Lung (tissue), 12 donors: ENCODE data around the gene TSPAN5. TPM values are rescaled to one million over a fixed set of nuclear protein-coding genes. Genes with fewer than 3 reads are reported as not detected.

Experiments
- ATAC-seq: fragments of 200-7000 bp; cut with Tn5 transposase; one replicate; pipeline ENCODE4 v1.9.1; 2020; ENCODE audit warnings: moderate number of reproducible peaks; ENCODE audit not compliant: insufficient read depth, low FRiP score
- DNase-seq, 3 donors: peaks; one replicate each; pipeline ENCODE4 v3.0.0-alpha.2; 2013 to 2017
- H3K27ac ChIP-seq, 2 donors: one replicate each; pipeline ENCODE4 v1.5.1; 2013; ENCODE audit warnings: mild to moderate bottlenecking in 2 of 2, moderate library complexity in 2 of 2, control low read depth in 1 of 2, inconsistent platforms in 1 of 2, low read depth in 1 of 2, low read length in 1 of 2
- H3K27me3 ChIP-seq, 3 donors: one replicate each; pipeline ENCODE4 v1.5.1; 2013; ENCODE audit warnings: low read length in 2 of 3; ENCODE audit not compliant: control insufficient read depth in 3 of 3, insufficient read depth in 3 of 3
- H3K36me3 ChIP-seq, 4 donors: one replicate each; pipeline ENCODE4 v1.5.1; 2013; ENCODE audit warnings: low read length in 4 of 4, mild to moderate bottlenecking in 1 of 4, moderate library complexity in 1 of 4; ENCODE audit not compliant: control insufficient read depth in 4 of 4, insufficient read depth in 4 of 4
- H3K4me1 ChIP-seq, 5 donors: one replicate each; pipeline ENCODE4 v1.5.1; 2013; ENCODE audit warnings: low read length in 5 of 5, mild to moderate bottlenecking in 2 of 5, moderate library complexity in 1 of 5; ENCODE audit not compliant: control insufficient read depth in 5 of 5, insufficient read depth in 5 of 5
- H3K4me3 ChIP-seq: one replicate; pipeline ENCODE4 v1.5.1; 2013; ENCODE audit warnings: mild to moderate bottlenecking, control low read depth, moderate library complexity
- H3K9ac ChIP-seq, 2 donors: one replicate each; pipeline ENCODE4 v1.5.1; 2013; ENCODE audit warnings: low read length in 2 of 2, control low read depth in 1 of 2; ENCODE audit not compliant: insufficient read depth in 1 of 2
- H3K9me3 ChIP-seq, 4 donors: one replicate each; pipeline ENCODE4 v1.5.1; 2013; ENCODE audit warnings: low read length in 3 of 4, mild to moderate bottlenecking in 1 of 4, moderate library complexity in 1 of 4; ENCODE audit not compliant: control insufficient read depth in 4 of 4, insufficient read depth in 3 of 4
- WGBS, 2 donors: extraction: QIAGEN DNeasy Blood & Tissue Kit; methylation state at CpG; one replicate each; pipeline ENCODE4 v1.1.7; 2013; 5-methylcytosine and 5-hydroxymethylcytosine counted together
- polyA plus RNA-seq, 2 donors: library from polyadenylated mRNA; stranded (reverse); fragments of 200-250 nt; gene quantifications; one replicate each; pipeline ENCODE4 v1.2.1, GENCODE V29; 2013
- total RNA-seq, 2 donors: library from RNA; depleted of rRNA in 1 of 2; stranded (reverse); fragments of >200 nt in 1 of 2; gene quantifications; one replicate each; pipeline ENCODE4 v1.2.1, GENCODE V29; 2014 to 2021
- TF ChIP-seq, protein P1 (sequence below): IDR thresholded peaks from 2 replicates; pipeline ENCODE4 v1.5.1; 2012; ENCODE audit warnings: mild to moderate bottlenecking; ENCODE audit errors: control extremely low read depth, extremely low read depth
- donor health status: control.
- donor health status: control.
- donor health status: Bipolar disorder and iron deficiency.
- donor health status: healthy.
- donor health status: DM: yes; HTN: yes; CAD: no.

TSPAN5 gene
- total and polyA plus RNA-seq, 4 donors = 1.8 to 24.5 (median 6.3) TPM

DNA sequence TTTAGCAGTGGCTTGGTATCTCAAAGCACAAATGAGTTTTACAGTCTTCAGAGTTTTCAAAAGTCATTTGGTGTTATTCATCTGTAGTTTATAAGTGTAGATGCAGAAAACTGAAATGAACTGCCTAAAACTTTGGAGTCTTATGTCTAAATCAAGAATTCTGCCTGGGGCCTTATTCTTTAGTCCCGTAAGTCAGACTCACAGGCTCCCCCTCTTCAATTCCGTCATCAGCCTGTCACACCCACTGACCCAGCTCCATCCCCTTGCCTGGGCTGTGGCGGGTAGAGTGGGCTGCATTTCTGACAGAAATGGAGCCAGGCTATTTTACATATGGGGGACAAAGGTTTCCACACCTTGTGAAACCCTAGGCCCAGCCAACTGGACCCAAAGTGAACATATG lies 44.3 kb downstream of the TSPAN5 start:
- TF ChIP-seq, protein P1, sequence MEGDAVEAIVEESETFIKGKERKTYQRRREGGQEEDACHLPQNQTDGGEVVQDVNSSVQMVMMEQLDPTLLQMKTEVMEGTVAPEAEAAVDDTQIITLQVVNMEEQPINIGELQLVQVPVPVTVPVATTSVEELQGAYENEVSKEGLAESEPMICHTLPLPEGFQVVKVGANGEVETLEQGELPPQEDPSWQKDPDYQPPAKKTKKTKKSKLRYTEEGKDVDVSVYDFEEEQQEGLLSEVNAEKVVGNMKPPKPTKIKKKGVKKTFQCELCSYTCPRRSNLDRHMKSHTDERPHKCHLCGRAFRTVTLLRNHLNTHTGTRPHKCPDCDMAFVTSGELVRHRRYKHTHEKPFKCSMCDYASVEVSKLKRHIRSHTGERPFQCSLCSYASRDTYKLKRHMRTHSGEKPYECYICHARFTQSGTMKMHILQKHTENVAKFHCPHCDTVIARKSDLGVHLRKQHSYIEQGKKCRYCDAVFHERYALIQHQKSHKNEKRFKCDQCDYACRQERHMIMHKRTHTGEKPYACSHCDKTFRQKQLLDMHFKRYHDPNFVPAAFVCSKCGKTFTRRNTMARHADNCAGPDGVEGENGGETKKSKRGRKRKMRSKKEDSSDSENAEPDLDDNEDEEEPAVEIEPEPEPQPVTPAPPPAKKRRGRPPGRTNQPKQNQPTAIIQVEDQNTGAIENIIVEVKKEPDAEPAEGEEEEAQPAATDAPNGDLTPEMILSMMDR = no peak
- no peaks in the 10 kb centered on the region for H3K36me3 ChIP-seq
- ATAC-seq = no peak
- no peaks in the 10 kb centered on the region for H3K27me3 ChIP-seq
- no peak for DNase-seq
- H3K9ac ChIP-seq = no peak overlapping the region
- H3K27ac ChIP-seq = no peak overlapping the region
- H3K4me3 ChIP-seq = no peak overlapping the region
- peaks cover 0 to 9% (median 2%) of the 10 kb centered on the region in 5 donors for H3K4me1 ChIP-seq
- no peaks in the 10 kb centered on the region for H3K9me3 ChIP-seq
- WGBS, 2 donors = 92 to 94% methylated on average over 3 of the region's 3 CpGs

DNA sequence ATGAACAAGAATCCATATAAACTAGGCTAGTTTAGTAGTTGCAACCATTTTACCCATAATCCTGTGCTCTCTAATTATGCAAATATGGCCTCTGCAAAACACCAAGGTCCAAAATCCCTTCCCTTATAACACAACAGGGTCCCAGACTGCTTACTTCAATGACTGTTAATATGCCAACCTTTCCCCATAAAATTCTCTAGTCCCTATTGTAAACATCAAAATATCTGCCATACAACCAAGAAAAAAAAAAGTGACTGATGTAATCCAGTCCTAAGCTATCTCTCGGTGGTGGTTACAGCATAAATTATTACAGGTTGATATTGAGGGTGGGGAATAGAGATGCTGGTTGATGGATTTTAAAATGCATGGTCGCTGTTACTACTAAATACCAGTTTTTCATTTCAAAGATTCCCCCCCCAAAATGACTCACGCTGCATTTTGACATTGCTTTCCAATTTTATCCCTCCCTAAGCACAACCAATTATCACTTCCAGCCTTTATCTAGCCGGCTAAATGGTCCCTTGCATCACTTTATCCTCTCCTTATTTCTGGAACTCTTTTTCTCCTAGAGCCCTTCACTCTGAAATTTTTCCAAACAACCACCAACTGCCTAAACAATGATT lies 44.8 kb downstream of the TSPAN5 start:
- Histone ChIP-seq H3K9ac (no peak overlapping the region), H3K4me1 (peaks cover 0 to 9% (median 2%) of the 10 kb centered on the region in 5 donors), H3K27ac (no peak overlapping the region), H3K4me3 (no peak overlapping the region), H3K36me3 (no peaks in the 10 kb centered on the region), H3K9me3 (no peaks in the 10 kb centered on the region), H3K27me3 (no peaks in the 10 kb centered on the region)
- TF ChIP-seq, protein P1 = no peak
- ATAC-seq (no peak), DNase-seq (no peak)
- 87% methylated on average over 4 of the region's 4 CpGs for WGBS, 2 donors

DNA sequence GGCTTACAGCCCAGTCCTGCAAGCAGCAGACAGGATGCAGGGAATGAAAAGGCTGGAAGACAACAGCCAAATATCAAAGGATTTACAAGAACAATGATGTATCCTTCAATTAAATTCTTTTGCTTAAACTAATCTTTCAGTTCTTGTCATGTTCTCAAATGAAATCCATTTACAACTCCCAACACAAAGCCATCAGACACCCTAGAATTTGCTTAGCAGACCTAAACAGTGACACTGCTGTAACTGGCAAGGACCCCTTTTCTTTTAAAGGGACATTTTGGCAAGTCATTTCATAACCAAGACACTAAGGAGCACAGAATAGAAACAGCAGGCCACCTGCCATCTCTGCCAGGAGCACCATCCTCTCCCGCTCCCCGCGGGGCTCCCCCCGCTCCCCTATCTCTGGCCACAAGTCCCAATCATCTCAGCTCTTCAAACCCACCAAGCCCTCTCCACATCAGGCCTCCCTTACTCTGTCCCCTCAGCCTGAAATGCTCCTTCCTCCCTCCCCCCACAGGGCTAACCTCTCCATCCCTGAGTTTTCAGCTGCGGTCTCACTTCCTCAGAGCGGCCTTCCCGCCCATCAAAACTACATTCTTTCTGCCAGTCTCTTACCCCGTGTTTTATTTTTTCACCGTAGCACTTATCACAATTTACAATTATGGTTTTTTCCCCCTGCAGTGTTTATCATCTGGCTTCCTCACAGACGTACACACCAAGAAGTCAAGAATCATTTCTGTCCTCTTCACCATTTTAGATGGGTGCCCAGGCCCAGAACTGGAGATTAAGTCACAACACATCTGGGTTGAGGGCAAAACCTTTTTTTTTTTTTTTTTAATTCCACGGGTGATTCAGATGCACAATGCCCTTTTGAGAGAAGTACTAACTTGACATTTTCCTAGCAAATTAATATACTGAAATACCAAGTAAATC lies 45.8 kb downstream of the TSPAN5 start:
- no peaks in the 10 kb centered on the region for H3K36me3 ChIP-seq
- no peak overlapping the region for H3K4me3 ChIP-seq
- H3K4me1 ChIP-seq = peaks cover 0 to 6% (median 2%) of the 10 kb centered on the region in 5 donors
- no peaks in the 10 kb centered on the region for H3K27me3 ChIP-seq
- no peak overlapping the region for H3K9ac ChIP-seq
- H3K27ac ChIP-seq = no peak overlapping the region
- DNase-seq (no peak), ATAC-seq (no peak)
- TF ChIP-seq, protein P1 = no peak
- H3K9me3 ChIP-seq = no peaks in the 10 kb centered on the region
- 32 to 57% methylated on average over 11 of the region's 11 CpGs for WGBS, 2 donors
